Loucy (cell line): ENCODE measurements around the gene PRC1.

ENCODE experiments used
- EZH2phosphoT487 ChIP-seq: fragments of 200-600 bp; IDR thresholded peaks from 2 replicates; pipeline ENCODE4 v1.6.1; 2018; ENCODE audit warnings: antibody characterized with exemption, mild to moderate bottlenecking, moderate library complexity, borderline replicate concordance
- TF ChIP-seq, protein P1 (sequence below): fragments of 200-600 bp; sonication (generic); conservative IDR thresholded peaks from 2 replicates; pipeline ENCODE4 v1.5.1; 2014; ENCODE audit warnings: mild to moderate bottlenecking, antibody characterized with exemption, low read length

- TF ChIP-seq, protein P1, sequence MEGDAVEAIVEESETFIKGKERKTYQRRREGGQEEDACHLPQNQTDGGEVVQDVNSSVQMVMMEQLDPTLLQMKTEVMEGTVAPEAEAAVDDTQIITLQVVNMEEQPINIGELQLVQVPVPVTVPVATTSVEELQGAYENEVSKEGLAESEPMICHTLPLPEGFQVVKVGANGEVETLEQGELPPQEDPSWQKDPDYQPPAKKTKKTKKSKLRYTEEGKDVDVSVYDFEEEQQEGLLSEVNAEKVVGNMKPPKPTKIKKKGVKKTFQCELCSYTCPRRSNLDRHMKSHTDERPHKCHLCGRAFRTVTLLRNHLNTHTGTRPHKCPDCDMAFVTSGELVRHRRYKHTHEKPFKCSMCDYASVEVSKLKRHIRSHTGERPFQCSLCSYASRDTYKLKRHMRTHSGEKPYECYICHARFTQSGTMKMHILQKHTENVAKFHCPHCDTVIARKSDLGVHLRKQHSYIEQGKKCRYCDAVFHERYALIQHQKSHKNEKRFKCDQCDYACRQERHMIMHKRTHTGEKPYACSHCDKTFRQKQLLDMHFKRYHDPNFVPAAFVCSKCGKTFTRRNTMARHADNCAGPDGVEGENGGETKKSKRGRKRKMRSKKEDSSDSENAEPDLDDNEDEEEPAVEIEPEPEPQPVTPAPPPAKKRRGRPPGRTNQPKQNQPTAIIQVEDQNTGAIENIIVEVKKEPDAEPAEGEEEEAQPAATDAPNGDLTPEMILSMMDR = no peak
- TF ChIP-seq EZH2phosphoT487 = no peak
Observed at GRCh38 chr15:90938261-90938660, 56.1 kb downstream of the PRC1 start.
